Panc1 (cell line): ENCODE measurements around the gene DAPK1.

Experiments
- CTCF ChIP-seq: fragments of 450-650 bp; IDR thresholded peaks from 2 replicates; pipeline ENCODE4 v1.5.1; 2017; ENCODE audit warnings: mild to moderate bottlenecking
- POLR2AphosphoS5 ChIP-seq: IDR thresholded peaks from 2 replicates; pipeline ENCODE4 v1.6.1; 2012; ENCODE audit warnings: mild to moderate bottlenecking, low read depth, low read length, moderate library complexity

- TF ChIP-seq CTCF (no peak), POLR2AphosphoS5 (no peak)
Measured at GRCh38 chr9:87451149-87451548, 46.5 kb upstream of the DAPK1 start.
